Right forelimb (tissue), 1 donor: ENCODE measurements around the gene ABCA2.

Experiments used
- DNase-seq: peaks from one replicate; pipeline ENCODE4 v3.0.0-alpha.2; 2018

The ABCA2 gene

DNA sequence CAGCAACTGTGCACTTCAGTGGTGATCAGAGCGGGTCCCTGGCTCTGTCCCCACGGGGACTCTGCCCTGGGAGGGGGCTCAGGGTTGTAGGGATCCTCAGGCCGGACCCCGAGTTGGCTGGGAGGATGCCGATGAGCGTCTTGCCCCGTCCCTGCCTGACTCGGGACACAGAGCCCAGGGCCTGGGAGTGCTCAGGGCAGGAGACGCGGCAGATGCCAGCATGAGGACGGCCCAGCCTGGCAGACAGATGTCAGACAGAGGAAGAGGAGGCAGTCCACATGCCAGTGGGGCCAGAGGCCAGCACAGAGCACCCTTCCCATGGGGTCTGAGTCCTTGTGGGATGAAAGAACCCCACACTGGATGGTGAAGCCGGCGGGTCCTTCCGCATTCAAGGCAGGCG, 64.7 kb downstream of the ABCA2 start:
- no peak for DNase-seq

DNA sequence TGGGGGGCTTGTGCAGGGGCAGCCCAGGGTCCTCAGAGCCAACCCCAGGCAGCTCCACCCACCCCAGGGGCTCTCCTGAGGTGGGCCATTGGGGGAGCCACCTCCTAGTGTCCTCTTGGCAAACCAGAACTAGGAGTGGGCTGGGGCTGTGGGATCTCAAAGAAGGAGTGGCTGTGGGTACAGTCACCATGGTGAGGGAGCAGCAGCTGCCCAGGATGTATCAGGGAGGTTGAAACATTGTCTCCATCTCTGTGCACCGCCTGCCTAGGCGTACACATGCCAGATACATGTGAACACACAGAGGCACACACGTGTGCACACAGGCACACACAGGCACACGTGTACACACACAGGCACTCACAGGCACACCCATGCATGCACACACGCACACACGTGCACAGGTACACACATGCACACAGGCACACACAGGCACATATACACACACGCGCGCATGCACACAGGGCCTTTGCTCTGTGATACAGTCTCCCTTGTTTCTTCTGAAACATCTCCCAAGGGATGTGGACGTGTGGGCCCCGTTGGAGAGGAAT, 65.3 kb downstream of the ABCA2 start:
- DNase-seq = no peak

DNA sequence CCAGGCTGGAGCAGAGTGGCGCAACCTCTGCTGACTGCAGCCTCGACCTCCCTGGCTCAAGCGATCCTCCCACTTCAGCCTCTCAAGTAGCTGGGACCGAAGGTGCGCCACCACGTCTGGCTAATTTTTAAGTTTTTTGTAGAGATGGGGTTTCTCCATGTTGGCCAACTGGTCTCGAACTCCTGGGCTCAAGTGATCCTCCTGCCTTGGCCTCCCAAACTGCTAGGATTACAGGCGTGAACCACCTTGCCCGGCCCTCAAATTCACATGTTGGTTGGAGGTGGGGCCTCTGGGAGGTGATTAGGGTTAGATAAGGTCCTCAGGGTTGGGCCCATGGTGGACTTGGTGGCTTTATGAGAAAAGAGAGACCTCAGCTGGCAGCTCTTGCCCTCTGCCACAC, 65.9 kb downstream of the ABCA2 start:
- no peak for DNase-seq

DNA sequence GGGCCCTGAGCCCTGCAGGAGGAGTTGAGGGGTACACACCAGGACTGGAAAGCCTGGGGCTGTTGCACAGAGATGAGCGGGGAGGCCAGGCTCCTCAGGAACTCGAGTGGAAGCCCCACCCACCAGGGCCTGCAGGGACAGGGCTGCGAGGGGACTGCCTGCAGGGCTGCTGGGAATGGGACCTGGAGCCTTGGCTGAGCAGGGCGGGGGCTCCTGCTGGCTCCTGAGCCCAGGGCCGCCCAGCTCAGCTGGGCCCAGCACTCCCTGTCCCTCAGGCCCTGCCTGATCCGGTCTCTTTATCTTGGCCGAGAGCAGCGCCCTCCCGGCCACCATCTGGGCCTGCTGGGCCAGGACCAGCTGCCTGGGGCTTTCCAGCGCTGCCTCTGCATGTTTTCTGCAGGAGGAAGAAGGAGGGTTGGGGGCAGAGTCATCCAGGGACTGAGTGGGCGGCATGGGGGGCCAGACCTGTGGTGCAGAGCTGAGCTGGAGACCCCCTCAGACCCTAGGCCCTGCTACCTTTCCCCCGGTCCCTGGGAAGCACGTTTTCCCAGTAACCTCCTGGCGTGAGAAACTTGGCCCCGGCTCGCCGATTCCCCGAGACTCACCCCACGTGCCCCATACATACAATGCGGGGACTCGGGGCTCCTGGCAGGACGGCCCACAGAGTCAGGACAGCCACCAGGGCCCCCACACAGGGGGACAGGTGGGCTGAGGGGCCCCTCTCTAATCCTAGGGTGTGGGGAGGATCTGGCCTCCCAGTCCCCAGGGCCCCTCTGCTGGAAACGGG, 66.6 kb downstream of the ABCA2 start:
- no peak for DNase-seq

DNA sequence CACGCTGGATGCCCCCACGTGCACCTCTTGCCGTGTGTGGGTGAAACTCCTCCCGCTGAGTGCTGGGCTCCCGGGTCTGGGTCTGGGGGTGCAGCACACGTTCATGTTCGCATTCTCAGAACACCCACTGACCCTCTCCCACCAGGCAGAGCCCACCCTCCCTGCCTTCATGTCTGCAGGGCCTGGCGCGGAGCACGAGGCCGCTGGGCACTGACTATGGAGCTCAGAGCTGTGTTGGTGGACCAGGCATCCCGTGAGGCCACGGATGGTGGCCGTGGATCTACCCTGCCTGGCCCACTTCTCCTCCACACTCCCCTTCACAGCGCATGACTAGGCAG, 67.1 kb downstream of the ABCA2 start:
- DNase-seq = no peak

DNA sequence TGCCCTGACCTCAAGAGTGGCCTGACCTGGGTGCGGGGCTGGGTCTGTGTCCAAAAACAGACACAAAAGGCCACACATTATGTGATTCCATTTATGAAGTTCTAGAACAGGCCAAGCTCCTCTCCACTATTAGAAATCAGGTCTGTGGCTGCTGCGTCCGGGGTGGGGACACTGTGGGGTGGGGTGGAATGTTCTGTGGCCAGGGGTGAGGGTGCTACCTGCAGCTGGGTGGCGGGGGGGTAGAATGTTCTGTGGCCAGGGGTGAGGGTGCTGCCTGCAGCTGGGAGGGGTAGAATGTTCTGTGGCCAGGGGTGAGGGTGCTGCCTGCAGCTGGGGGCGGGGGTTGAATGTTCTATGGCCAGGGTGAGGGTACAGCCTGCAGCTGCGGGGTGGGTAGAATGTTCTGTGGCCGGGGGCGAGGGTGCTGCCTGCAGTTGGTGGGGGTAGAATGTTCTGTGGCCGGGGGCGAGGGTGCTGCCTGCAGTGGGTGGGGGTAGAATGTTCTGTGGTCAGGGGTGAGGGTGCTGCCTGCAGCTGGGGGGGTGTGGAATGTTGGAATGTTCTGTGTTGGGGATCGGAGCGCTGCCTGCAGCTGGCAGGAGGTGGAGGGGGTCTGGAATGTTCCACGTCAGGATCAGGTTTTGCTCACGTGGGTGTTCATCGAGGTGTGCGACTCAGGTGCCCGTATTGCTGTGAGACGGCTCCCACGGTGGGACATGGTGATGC, 67.7 kb downstream of the ABCA2 start:
- no peak for DNase-seq

DNA sequence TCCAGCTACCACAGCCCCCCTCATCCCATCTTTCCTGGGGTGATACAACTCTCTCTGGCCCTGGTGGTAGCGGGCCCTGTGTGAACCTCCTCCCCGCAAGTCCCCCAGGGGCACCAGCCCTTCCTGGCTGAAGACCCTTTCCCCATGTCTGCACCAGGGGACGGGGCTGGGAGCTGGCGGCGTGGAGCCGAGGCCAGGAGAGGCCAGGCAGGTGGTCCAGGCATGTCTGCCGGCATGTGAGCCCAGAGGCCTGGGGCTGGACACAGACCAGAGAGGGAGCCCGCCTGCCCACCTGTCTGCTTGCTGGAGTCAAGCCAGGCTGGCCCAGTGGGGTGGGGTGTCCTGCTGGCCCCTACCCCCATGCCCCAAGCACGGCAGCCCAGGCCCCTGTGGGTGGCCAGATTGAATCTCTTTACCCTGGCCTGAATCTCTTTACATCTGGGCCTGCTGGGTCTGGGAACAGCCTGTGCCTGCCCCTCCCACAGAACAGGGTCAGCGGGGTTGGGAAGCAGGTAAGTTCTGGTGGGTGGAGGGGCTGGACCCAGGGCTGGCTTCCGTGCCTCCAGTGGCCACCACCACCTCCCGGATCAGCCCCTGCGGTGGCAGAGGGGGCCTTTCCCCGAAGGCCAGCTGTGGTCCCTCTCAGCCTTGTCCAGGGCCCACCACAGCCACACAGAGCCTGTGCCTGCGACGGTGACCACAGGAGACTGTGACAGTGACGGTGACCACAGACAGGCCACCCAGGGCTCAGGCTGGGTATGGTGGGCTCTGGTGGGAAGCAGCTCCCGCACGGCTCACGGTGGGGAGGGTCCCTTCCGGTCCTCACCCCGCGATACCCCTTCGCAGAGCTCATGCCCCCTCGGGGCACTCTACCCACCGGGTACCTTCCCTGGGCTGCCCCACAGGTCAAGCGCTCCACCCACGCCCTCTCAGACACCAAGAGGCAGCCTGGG, 68.9 kb downstream of the ABCA2 start:
- DNase-seq = no peak

DNA sequence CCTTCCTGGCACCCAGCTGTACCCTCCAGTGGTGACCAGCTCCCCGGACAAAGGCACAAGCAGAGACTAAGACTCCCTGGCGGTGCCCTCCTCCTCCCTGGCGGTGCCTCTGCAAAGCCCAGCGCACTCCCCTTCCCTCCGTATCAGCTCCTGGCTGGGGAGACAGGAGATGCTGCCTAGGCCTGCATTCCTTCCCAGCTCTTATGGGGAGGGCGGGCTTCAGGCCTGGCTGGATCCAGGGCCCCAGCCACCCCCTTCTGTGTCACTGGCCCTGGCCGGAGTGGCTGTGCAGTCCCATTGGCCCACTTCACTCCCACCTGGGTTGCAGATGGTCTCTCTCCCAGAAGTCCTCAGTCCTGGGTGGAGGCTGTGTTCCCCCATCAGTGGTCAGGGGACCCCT, 69.6 kb downstream of the ABCA2 start:
- no peak for DNase-seq

DNA sequence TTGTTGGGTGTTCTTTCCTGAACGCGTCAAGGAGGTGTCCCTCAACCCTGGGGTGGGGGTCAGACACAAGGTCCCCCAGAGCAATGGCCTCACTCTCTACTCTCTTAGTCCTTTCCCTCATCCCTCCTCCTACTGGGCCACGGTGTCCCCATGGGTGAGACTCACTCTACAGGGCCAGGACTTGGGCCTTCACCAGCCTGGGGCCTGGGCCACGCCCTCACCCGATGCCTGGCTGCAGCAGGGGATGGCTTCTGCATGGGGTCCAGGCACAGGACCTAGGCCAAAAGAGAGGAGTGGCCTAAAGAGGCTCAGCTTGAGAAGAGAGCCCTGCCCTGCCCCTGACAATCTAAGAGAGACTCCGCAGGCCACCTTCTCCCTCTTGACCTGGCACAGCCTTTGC, 70.1 kb downstream of the ABCA2 start:
- DNase-seq = no peak

DNA sequence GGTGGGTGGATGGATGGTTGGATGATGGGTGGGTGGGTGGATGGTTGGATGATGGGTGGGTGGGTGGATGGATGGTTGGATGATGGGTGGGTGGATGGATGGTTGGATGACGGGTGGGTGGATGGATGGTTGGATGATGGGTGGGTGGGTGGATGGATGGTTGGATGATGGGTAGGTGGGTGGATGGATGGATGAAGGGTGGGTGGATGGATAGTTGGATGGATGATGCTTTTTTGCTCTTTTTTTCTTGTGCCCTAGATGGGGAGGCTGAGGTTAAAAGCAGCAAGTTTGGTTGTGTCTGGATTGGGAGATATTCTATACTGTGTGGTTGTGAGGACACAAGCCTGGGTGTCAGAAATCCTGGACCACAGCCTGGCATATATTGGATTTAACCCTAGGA, 70.6 kb downstream of the ABCA2 start:
- DNase-seq = no peak
